GM23338 (cell line): ENCODE results near the gene ROR1.

Source experiments
- EZH2 ChIP-seq: fragments of 200-600 bp; sonication (generic); IDR thresholded peaks from one replicate; pipeline ENCODE4 v1.8.0; 2017; ENCODE audit warnings: antibody characterized with exemption, mild to moderate bottlenecking, low read depth; ENCODE audit not compliant: unreplicated experiment
- TF ChIP-seq, protein P1 (sequence below), 2 experiments: fragments of 200-600 bp in 1 of 2; sonication (generic) in 1 of 2; conservative IDR thresholded peaks; 2 replicates each; pipeline versions ENCODE4 v1.5.1 to v1.6.1; 2016 to 2017; ENCODE audit warnings: antibody characterized with exemption in 2 of 2, low read depth in 2 of 2, mild to moderate bottlenecking in 2 of 2, moderate library complexity in 1 of 2

DNA sequence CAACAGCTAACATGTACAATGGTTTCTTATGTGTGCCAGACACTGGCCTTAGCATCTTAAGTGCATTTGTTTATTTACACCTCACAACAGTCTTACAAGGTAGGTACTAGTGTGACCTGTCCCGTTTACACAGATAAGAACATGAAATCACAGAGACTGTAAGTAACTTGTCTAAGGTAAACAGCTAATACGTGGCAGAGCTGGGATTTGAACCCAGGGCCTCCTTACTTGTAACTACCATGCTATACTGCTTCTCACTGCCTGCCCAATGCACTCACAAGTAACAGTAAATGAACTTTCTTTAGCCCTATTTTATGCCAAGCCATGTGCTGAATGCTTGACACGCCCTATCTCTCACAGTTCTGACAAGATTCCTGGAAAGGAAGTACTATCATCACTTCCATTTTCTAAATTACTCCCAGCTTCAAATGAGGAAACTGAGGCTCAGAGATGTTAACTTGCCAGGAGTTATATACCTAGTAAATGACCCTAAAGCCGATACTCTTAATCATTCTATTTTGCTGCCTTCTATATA, 25.7 kb upstream of the ROR1 start:
- no peak for TF ChIP-seq EZH2
- TF ChIP-seq, protein P1, sequence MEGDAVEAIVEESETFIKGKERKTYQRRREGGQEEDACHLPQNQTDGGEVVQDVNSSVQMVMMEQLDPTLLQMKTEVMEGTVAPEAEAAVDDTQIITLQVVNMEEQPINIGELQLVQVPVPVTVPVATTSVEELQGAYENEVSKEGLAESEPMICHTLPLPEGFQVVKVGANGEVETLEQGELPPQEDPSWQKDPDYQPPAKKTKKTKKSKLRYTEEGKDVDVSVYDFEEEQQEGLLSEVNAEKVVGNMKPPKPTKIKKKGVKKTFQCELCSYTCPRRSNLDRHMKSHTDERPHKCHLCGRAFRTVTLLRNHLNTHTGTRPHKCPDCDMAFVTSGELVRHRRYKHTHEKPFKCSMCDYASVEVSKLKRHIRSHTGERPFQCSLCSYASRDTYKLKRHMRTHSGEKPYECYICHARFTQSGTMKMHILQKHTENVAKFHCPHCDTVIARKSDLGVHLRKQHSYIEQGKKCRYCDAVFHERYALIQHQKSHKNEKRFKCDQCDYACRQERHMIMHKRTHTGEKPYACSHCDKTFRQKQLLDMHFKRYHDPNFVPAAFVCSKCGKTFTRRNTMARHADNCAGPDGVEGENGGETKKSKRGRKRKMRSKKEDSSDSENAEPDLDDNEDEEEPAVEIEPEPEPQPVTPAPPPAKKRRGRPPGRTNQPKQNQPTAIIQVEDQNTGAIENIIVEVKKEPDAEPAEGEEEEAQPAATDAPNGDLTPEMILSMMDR (conservative IDR thresholded peaks at IDR 0.05; ENCODE audit: low read depth in 2 of 2) = no peak
